Measurements from ENCODE around the gene GJD3. TPM values are rescaled to one million over a fixed set of nuclear protein-coding genes. Genes with fewer than 3 reads are reported as not detected.

GJD3 gene
- total and polyA plus RNA-seq, 9 of the 15 experiments (the other 6 are each of a cell fraction or from before 2014, with no cell fraction given), result 0.17 to 0.38 TPM; not detected in 7

- Histone ChIP-seq H3K36me3 (ENCODE audit: control insufficient read depth, insufficient read depth, low read length) (no peaks in the 10 kb centered on the region), H3K4me3 (peak overlapping the region; percentile 58), H3K79me2 (ENCODE audit: control insufficient read depth, insufficient read depth, low read length) (peaks cover 7% of the 10 kb centered on the region; the same call in 2 of the 3 replicates), H2AFZ (ENCODE audit: low read depth, low read length) (peak overlapping the region; percentile 87), H3K9me1 (ENCODE audit: control insufficient read depth, insufficient read depth, low read length) (no peaks in the 10 kb centered on the region), H3K27ac (ENCODE audit: extremely low read depth, low read depth, low read length) (peak overlapping the region; percentile 68; the same call in 1 of the 3 replicates), H3K4me1 (replicated peaks in 1 of 2; ENCODE audit: control insufficient read depth in 2 of 2, insufficient read depth in 2 of 2, low read length in 2 of 2) (peaks cover 3 to 51% of the 10 kb centered on the region in 2 experiments; a peak in 3 of 5 replicates), H4K20me1 (replicated peaks; ENCODE audit: control insufficient read depth, insufficient read depth, low read length) (no peaks in the 10 kb centered on the region), H3K9me3 (replicated peaks; ENCODE audit: control insufficient read depth, insufficient read depth, low read depth, low read length) (no peaks in the 10 kb centered on the region), H3K27me3 (ENCODE audit: control insufficient read depth in 2 of 2, insufficient read depth in 2 of 2, low read length in 2 of 2) (no peaks in the 10 kb centered on the region), H3K4me2 (ENCODE audit: insufficient read depth, low read length) (peak overlapping the region; percentile 80), H3K9ac (ENCODE audit: insufficient read depth in 1 of 2, low read depth in 2 of 2, low read length in 2 of 2) (peak overlapping the region; percentile 63 to 96; a peak in 3 of 4 replicates)
- ChIA-PET POLR2A (interaction anchor here (0.5 to 1.5 kb wide), 9 partner anchors 13 to 1329 kb away, joined by 3 to 6 read pairs (median 3); partner anchors contain the start of genes SMARCE1 and TOP2A), CTCF (ENCODE audit: low intra/inter-chr PET ratio) (interaction anchor here (1.0 to 1.7 kb wide), 5 partner anchors 53 to 253 kb away, joined by 3 to 8 read pairs (median 5); no protein-coding TSS in a partner anchor)
- intact Hi-C loops (cut with micrococcal nuclease) (loop anchor here (1.0 to 10.0 kb wide), 3 partner anchors 112 to 198 kb away; no protein-coding TSS in a partner anchor), in situ Hi-C loops (cut with MboI) (loop anchor here (5.0 kb wide), 1 partner anchor 175 kb away; no protein-coding TSS in a partner anchor)
- peak; percentile 94 for ATAC-seq
- 0% methylated on average over 25 of the region's 58 CpGs for WGBS (ENCODE audit: insufficient coverage, low coverage, missing lambda C conversion rate)
- no TSS peak for BruUV-seq (replicated peaks)
- peak; percentile 90 to 91 (median 91) for DNase-seq (ENCODE audit: extremely low read depth in 1 of 4, low spot score in 3 of 4)
- no peak for FAIRE-seq
- TF ChIP-seq CXXC5 (CRISPR knock-in tag; IDR thresholded peaks at IDR 0.05) (peak; percentile 82), RB1 (IDR thresholded peaks at IDR 0.05; ENCODE audit: low read depth) (peak; percentile 73), SRF (CRISPR knock-in tag; IDR thresholded peaks at IDR 0.05) (0 out of 4 replicates have a peak, but pooled peaks of 1 of the 2 experiments have one; percentile 30), ETV1 (tag; conservative IDR thresholded peaks at IDR 0.05; ENCODE audit: low read depth) (0 out of 2 replicates have a peak, but pooled peaks have one; percentile 30), CBX1 (IDR thresholded peaks at IDR 0.05; ENCODE audit: low read depth) (peak; percentile 43), VEZF1 (CRISPR knock-in tag; IDR thresholded peaks at IDR 0.05) (peak; percentile 74), MAZ (CRISPR knock-in tag; conservative IDR thresholded peaks at IDR 0.05 in 1 of 2, IDR thresholded peaks at IDR 0.05 in 1 of 2) (peak in 1 of 2 experiments; percentile 87; a peak in 2 of 4 replicates), TEAD1 (CRISPR knock-in tag; IDR thresholded peaks at IDR 0.05) (0 out of 4 replicates have a peak, but pooled peaks of 1 of the 2 experiments have one; percentile 18), FIP1L1 (IDR thresholded peaks at IDR 0.05; ENCODE audit: low read depth, low read length, poor library complexity, severe bottlenecking) (peak; percentile 61)
- TF ChIP-seq, protein P1, sequence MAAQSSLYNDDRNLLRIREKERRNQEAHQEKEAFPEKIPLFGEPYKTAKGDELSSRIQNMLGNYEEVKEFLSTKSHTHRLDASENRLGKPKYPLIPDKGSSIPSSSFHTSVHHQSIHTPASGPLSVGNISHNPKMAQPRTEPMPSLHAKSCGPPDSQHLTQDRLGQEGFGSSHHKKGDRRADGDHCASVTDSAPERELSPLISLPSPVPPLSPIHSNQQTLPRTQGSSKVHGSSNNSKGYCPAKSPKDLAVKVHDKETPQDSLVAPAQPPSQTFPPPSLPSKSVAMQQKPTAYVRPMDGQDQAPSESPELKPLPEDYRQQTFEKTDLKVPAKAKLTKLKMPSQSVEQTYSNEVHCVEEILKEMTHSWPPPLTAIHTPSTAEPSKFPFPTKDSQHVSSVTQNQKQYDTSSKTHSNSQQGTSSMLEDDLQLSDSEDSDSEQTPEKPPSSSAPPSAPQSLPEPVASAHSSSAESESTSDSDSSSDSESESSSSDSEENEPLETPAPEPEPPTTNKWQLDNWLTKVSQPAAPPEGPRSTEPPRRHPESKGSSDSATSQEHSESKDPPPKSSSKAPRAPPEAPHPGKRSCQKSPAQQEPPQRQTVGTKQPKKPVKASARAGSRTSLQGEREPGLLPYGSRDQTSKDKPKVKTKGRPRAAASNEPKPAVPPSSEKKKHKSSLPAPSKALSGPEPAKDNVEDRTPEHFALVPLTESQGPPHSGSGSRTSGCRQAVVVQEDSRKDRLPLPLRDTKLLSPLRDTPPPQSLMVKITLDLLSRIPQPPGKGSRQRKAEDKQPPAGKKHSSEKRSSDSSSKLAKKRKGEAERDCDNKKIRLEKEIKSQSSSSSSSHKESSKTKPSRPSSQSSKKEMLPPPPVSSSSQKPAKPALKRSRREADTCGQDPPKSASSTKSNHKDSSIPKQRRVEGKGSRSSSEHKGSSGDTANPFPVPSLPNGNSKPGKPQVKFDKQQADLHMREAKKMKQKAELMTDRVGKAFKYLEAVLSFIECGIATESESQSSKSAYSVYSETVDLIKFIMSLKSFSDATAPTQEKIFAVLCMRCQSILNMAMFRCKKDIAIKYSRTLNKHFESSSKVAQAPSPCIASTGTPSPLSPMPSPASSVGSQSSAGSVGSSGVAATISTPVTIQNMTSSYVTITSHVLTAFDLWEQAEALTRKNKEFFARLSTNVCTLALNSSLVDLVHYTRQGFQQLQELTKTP (IDR thresholded peaks at IDR 0.05; ENCODE audit: low read depth in 1 of 2, partially characterized antibody in 2 of 2), result peak in 1 of 2 experiments; percentile 12
These were observed 1.8 kb downstream of the GJD3 start for GRCh38 chr17:40362696-40363110.

Measured in K562 (cell line).